Measurements from ENCODE around the gene MRPL55.

The MRPL55 gene

DNA sequence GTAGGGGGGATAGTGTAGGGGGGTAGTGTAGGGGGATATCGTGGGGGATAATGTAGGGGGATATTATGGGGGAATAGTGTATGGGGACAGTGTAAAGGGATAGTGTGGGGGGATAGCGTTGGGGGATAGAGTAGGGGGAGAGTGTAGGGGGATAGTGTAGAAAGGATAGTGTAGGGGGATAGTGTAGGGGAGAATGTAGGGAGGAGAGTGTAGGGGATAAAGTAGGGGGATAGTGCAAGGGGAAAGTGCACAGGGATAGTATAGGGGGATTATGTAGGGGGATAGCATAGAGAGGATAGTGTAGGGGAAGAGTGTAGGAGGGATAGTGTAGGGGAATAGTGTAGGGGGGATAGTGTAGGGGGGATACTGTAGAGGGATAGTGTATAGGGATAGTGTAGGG lies 38.9 kb downstream of the MRPL55 start:
- Histone ChIP-seq H3K9me2 (replicated peaks; ENCODE audit: insufficient read depth, low read length) (no peaks in the 10 kb centered on the region), H3K79me2 (ENCODE audit: low read length) (no peaks in the 10 kb centered on the region), H3K27me3 (replicated peaks; ENCODE audit: insufficient read depth, low read length) (peaks cover 11% of the 10 kb centered on the region), H3K4me3 (ENCODE audit: low read length) (no peak overlapping the region), H3F3A (ENCODE audit: insufficient read depth, low read length) (no peaks in the 10 kb centered on the region), H3K36me3 (replicated peaks; ENCODE audit: insufficient read depth, low read length) (no peaks in the 10 kb centered on the region), H3K9ac (ENCODE audit: low read length) (no peak overlapping the region), H4K20me1 (ENCODE audit: insufficient read depth, low read length) (0 out of 2 replicates have a peak, but pooled peaks cover 3% of the 10 kb centered on the region), H3K9me3 (replicated peaks; ENCODE audit: insufficient read depth, low read length) (no peaks in the 10 kb centered on the region), H3K4me2 (ENCODE audit: low read depth, low read length) (no peak overlapping the region), H3K4me1 (ENCODE audit: low read length) (no peaks in the 10 kb centered on the region), H3K27ac (ENCODE audit: low read length) (no peak overlapping the region), H2AFZ (ENCODE audit: low read length) (no peak overlapping the region)
- DNase-seq: no peak
- TF ChIP-seq EZH2phosphoT487 (IDR thresholded peaks at IDR 0.05; ENCODE audit: low read length) (no peak), EZH2 (optimal IDR thresholded peaks at IDR 0.05; ENCODE audit: low read depth, low read length) (no peak)

DNA sequence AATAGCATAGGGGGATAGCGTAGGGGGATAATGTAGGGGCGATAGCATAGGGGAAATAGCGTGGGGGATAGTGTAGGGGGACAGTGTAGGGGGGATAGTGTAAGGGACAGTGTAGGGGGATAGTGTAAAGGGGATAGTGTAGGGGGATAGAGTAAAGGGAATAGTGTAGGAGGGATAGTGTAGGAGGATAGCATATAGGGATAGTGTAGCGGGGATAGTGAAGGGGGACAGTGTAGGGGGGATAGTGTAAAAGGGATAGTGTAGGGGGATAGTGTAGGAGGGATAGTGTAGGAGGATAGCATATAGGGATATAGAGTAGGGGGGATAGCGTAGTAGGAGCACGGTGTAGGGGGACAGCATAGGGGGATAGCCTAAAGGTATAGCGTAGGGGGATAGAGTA lies 40.7 kb downstream of the MRPL55 start:
- H3K36me3 ChIP-seq (replicated peaks; ENCODE audit: insufficient read depth, low read length): no peaks in the 10 kb centered on the region
- H4K20me1 ChIP-seq (ENCODE audit: insufficient read depth, low read length): 0 out of 2 replicates have a peak, but pooled peaks cover 3% of the 10 kb centered on the region
- H3K27ac ChIP-seq (ENCODE audit: low read length): no peak overlapping the region
- DNase-seq: no peak
- no peak overlapping the region for H2AFZ ChIP-seq (ENCODE audit: low read length)
- peaks cover 11% of the 10 kb centered on the region for H3K27me3 ChIP-seq (replicated peaks; ENCODE audit: insufficient read depth, low read length)
- H3K9me3 ChIP-seq (replicated peaks; ENCODE audit: insufficient read depth, low read length): no peaks in the 10 kb centered on the region
- no peak overlapping the region for H3K9ac ChIP-seq (ENCODE audit: low read length)
- H3K4me3 ChIP-seq (ENCODE audit: low read length): no peak overlapping the region
- no peak for TF ChIP-seq EZH2phosphoT487 (IDR thresholded peaks at IDR 0.05; ENCODE audit: low read length)
- TF ChIP-seq, protein P1, sequence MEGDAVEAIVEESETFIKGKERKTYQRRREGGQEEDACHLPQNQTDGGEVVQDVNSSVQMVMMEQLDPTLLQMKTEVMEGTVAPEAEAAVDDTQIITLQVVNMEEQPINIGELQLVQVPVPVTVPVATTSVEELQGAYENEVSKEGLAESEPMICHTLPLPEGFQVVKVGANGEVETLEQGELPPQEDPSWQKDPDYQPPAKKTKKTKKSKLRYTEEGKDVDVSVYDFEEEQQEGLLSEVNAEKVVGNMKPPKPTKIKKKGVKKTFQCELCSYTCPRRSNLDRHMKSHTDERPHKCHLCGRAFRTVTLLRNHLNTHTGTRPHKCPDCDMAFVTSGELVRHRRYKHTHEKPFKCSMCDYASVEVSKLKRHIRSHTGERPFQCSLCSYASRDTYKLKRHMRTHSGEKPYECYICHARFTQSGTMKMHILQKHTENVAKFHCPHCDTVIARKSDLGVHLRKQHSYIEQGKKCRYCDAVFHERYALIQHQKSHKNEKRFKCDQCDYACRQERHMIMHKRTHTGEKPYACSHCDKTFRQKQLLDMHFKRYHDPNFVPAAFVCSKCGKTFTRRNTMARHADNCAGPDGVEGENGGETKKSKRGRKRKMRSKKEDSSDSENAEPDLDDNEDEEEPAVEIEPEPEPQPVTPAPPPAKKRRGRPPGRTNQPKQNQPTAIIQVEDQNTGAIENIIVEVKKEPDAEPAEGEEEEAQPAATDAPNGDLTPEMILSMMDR (IDR thresholded peaks at IDR 0.05; ENCODE audit: low read length): no peak
- TF ChIP-seq EZH2 (optimal IDR thresholded peaks at IDR 0.05; ENCODE audit: low read depth, low read length): no peak
- no peaks in the 10 kb centered on the region for H3K9me2 ChIP-seq (replicated peaks; ENCODE audit: insufficient read depth, low read length)
- no peaks in the 10 kb centered on the region for H3K4me1 ChIP-seq (ENCODE audit: low read length)
- no peaks in the 10 kb centered on the region for H3F3A ChIP-seq (ENCODE audit: insufficient read depth, low read length)
- no peaks in the 10 kb centered on the region for H3K79me2 ChIP-seq (ENCODE audit: low read length)
- H3K4me2 ChIP-seq (ENCODE audit: low read depth, low read length): no peak overlapping the region

DNA sequence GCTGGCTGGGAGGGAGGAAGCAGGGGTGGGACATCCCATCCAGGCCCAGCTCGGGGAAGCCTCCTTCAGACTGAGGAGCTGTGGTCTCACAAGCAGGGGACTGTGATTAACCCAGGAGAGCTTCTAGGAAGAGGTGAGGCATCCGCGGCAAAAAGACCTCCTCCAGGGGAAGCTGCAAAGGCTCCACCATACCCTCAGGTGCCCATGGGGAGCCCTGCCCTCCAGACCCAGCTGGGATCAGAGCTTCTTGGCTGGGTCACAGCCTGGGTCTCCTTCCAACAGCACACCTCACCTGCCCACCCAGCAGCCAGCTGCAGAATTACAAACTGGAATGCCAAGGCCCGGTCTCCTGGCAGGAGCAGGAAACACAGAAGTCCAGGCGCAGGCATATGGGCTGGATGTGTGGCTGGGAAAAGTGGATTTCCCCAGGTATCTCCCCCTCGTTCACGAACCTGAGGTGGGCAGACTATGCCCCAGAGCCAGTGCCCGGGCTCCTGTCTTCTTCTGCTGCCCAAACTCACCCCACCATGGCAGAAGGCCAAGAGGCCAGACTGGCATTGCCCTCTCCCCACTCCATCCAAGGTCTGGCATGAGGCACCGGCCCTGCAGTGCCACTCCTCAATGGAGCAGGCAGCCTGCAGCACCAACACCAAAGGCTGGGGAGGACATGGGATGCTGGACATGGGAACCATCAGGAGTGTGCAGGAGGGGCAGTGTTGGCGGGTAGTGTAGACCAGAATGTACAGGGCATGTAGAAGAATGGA lies 42.0 kb downstream of the MRPL55 start:
- H3K9ac ChIP-seq (ENCODE audit: low read length): no peak overlapping the region
- H3K27ac ChIP-seq (ENCODE audit: low read length): no peak overlapping the region
- TF ChIP-seq EZH2phosphoT487 (IDR thresholded peaks at IDR 0.05; ENCODE audit: low read length): no peak
- TF ChIP-seq EZH2 (optimal IDR thresholded peaks at IDR 0.05; ENCODE audit: low read depth, low read length): no peak
- TF ChIP-seq, protein P1 (IDR thresholded peaks at IDR 0.05; ENCODE audit: low read length): no peak
- peaks cover 11% of the 10 kb centered on the region for H3K27me3 ChIP-seq (replicated peaks; ENCODE audit: insufficient read depth, low read length)
- H3K4me3 ChIP-seq (ENCODE audit: low read length): no peak overlapping the region
- no peaks in the 10 kb centered on the region for H4K20me1 ChIP-seq (ENCODE audit: insufficient read depth, low read length)
- H3K9me3 ChIP-seq (replicated peaks; ENCODE audit: insufficient read depth, low read length): no peaks in the 10 kb centered on the region
- H3K36me3 ChIP-seq (replicated peaks; ENCODE audit: insufficient read depth, low read length): no peaks in the 10 kb centered on the region
- H3K79me2 ChIP-seq (ENCODE audit: low read length): no peaks in the 10 kb centered on the region
- no peaks in the 10 kb centered on the region for H3F3A ChIP-seq (ENCODE audit: insufficient read depth, low read length)
- no peak overlapping the region for H3K4me2 ChIP-seq (ENCODE audit: low read depth, low read length)
- no peak overlapping the region for H2AFZ ChIP-seq (ENCODE audit: low read length)
- no peak for DNase-seq
- H3K9me2 ChIP-seq (replicated peaks; ENCODE audit: insufficient read depth, low read length): no peaks in the 10 kb centered on the region
- H3K4me1 ChIP-seq (ENCODE audit: low read length): no peaks in the 10 kb centered on the region

DNA sequence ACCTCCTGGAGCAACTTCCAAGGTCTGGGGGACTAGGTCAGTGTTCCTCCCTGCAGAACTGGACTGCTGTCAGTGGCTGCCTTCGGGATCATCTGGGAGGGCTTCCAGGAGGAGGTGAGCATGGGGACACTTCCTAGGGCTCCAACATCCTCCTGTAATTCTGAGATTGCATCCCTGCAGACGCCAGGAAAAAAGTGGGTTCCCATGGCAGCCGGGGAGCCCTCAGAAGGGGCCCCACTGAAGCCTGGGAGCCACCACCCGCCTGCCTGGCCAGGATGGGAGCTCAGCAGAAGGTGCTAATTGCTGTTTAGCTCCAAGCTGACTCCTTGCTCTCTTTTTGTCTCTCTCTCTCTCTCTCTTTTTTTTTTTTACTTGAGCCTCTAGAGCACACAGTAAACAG lies 42.7 kb downstream of the MRPL55 start:
- no peak overlapping the region for H3K9ac ChIP-seq (ENCODE audit: low read length)
- H3K4me3 ChIP-seq (ENCODE audit: low read length): no peak overlapping the region
- H3K4me1 ChIP-seq (ENCODE audit: low read length): no peaks in the 10 kb centered on the region
- no peaks in the 10 kb centered on the region for H3K79me2 ChIP-seq (ENCODE audit: low read length)
- no peaks in the 10 kb centered on the region for H4K20me1 ChIP-seq (ENCODE audit: insufficient read depth, low read length)
- no peak overlapping the region for H2AFZ ChIP-seq (ENCODE audit: low read length)
- DNase-seq: no peak
- H3F3A ChIP-seq (ENCODE audit: insufficient read depth, low read length): no peaks in the 10 kb centered on the region
- TF ChIP-seq, protein P1 (IDR thresholded peaks at IDR 0.05; ENCODE audit: low read length): no peak
- TF ChIP-seq EZH2 (optimal IDR thresholded peaks at IDR 0.05; ENCODE audit: low read depth, low read length): no peak
- no peak for TF ChIP-seq EZH2phosphoT487 (IDR thresholded peaks at IDR 0.05; ENCODE audit: low read length)
- no peaks in the 10 kb centered on the region for H3K9me3 ChIP-seq (replicated peaks; ENCODE audit: insufficient read depth, low read length)
- no peak overlapping the region for H3K4me2 ChIP-seq (ENCODE audit: low read depth, low read length)
- no peaks in the 10 kb centered on the region for H3K9me2 ChIP-seq (replicated peaks; ENCODE audit: insufficient read depth, low read length)
- peaks cover 18% of the 10 kb centered on the region for H3K27me3 ChIP-seq (replicated peaks; ENCODE audit: insufficient read depth, low read length)
- no peak overlapping the region for H3K27ac ChIP-seq (ENCODE audit: low read length)
- H3K36me3 ChIP-seq (replicated peaks; ENCODE audit: insufficient read depth, low read length): no peaks in the 10 kb centered on the region
